Measurements from ENCODE around the gene SHC3. TPM values are rescaled to one million over a fixed set of nuclear protein-coding genes. Genes with fewer than 3 reads are reported as not detected.

The SHC3 gene
- total RNA-seq, 1 experiment from 2014 or later = 0.27 TPM

GRCh38 chr9:89097219-89097618 lies 81.4 kb downstream of the SHC3 start (continued):
- TF ChIP-seq, protein P1, sequence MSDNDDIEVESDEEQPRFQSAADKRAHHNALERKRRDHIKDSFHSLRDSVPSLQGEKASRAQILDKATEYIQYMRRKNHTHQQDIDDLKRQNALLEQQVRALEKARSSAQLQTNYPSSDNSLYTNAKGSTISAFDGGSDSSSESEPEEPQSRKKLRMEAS (IDR thresholded peaks at IDR 0.05) = no peak
- TF ChIP-seq YY1 (IDR thresholded peaks at IDR 0.05; ENCODE audit: extremely low read depth, insufficient replicate concordance, low read depth, low read length) = no peak
- no peak for TF ChIP-seq REST (IDR thresholded peaks at IDR 0.05; ENCODE audit: low read depth)

DNA sequence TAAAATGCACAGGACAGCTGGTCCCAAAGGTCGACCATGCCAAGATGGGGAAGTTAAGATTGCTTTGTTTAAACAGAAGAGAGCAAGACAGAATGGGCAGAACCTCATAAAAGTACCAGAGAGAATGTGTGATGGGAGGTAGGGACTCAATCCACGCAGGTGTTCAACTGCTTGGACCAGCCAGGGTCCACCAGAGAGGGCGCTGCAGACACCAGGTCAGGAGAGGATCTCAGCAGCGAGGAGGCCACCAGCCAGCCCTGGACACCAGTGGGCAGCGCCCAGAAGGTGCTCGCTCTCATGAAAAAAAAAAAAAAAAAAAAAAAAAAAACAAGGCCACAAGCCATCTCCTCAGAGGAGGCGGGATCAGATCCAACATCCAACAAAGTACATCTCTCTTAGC lies 81.8 kb downstream of the SHC3 start:
- TF ChIP-seq CBX3 (IDR thresholded peaks at IDR 0.05; ENCODE audit: low read depth) = no peak
- TF ChIP-seq ZBTB33 (IDR thresholded peaks at IDR 0.05; ENCODE audit: extremely low read depth, insufficient replicate concordance, low read length) = no peak
- TF ChIP-seq ZFX (IDR thresholded peaks at IDR 0.05) = no peak
- TF ChIP-seq ZNF274 (IDR thresholded peaks at IDR 0.05; ENCODE audit: low read depth, low read length) = no peak
- TF ChIP-seq CTCF (IDR thresholded peaks at IDR 0.05 in 2 of 3, conservative IDR thresholded peaks at IDR 0.05 in 1 of 3; ENCODE audit: borderline replicate concordance in 1 of 3, insufficient read depth in 1 of 3, low read depth in 2 of 3, low read length in 2 of 3) = peak in 2 of 3 experiments; percentile 50 to 51; a peak in 4 of 6 replicates
- no peak overlapping the region for H3K4me2 ChIP-seq (ENCODE audit: low read length)
- intact Hi-C loops (cut with micrococcal nuclease) = no loop called here
- no peaks in the 10 kb centered on the region for H3K9me2 ChIP-seq (ENCODE audit: insufficient read depth)
- no peak overlapping the region for H2AFZ ChIP-seq (ENCODE audit: low read depth, low read length, poor library complexity, severe bottlenecking)
- no peak for ATAC-seq
- ChIA-PET POLR2A (interaction anchor here (0.7 kb wide), 1 partner anchor 144 kb away, joined by 4 read pairs; no protein-coding TSS in a partner anchor), CTCF (no interaction called here), RAD21 (ENCODE audit: low non-redundant PET in 1 of 2, low total read pairs in 2 of 2, uncharacterized antibody in 2 of 2, unreplicated experiment in 2 of 2) (interaction anchor here in 1 of 2 experiments (0.7 kb wide), 1 partner anchor 31 kb away, joined by 5 read pairs; no protein-coding TSS in a partner anchor)
- H3K27ac ChIP-seq (ENCODE audit: low read depth, low read length) = no peak overlapping the region
- H3K79me2 ChIP-seq (ENCODE audit: insufficient read depth, low read length) = no peaks in the 10 kb centered on the region
- H3K9me3 ChIP-seq (ENCODE audit: control insufficient read depth in 1 of 2, insufficient read depth in 1 of 2, low read depth in 1 of 2, low read length in 2 of 2) = no peaks in the 10 kb centered on the region
- no peaks in the 10 kb centered on the region for H3K36me3 ChIP-seq (ENCODE audit: control insufficient read depth in 1 of 2, insufficient read depth in 2 of 2, low read length in 2 of 2)
- BruUV-seq (replicated peaks) = no TSS peak
- no peaks in the 10 kb centered on the region for H3K27me3 ChIP-seq (ENCODE audit: insufficient read depth, low read length)
- H4K20me1 ChIP-seq (ENCODE audit: insufficient read depth) = no peaks in the 10 kb centered on the region
- H3K4me1 ChIP-seq (ENCODE audit: control insufficient read depth in 1 of 2, insufficient read depth in 2 of 2, low read length in 2 of 2) = no peaks in the 10 kb centered on the region
- H3K4me3 ChIP-seq (replicated peaks in 1 of 2; ENCODE audit: low read depth in 1 of 2, low read length in 2 of 2) = no peak overlapping the region
- no peak overlapping the region for H3K9ac ChIP-seq (ENCODE audit: low read length)
- no peak for DNase-seq (ENCODE audit: low read depth, low spot score)

Measured in HCT116 (cell line).